ENCODE measurements around the gene SPRED1. TPM values are rescaled to one million over a fixed set of nuclear protein-coding genes. Genes with fewer than 3 reads are reported as not detected.

The SPRED1 gene
- total and polyA plus RNA-seq, 2 experiments from 2014 or later = 11.4 to 44.0 TPM

GRCh38 chr15:38215707-38216106 is 36.9 kb upstream of the SPRED1 start (continued):
- no peak for TF ChIP-seq REST (IDR thresholded peaks at IDR 0.05; ENCODE audit: unreplicated experiment)
- TF ChIP-seq ZNF462 (CRISPR knock-in tag; IDR thresholded peaks at IDR 0.05) = no peak
- no peak for TF ChIP-seq ZNF331 (CRISPR knock-in tag; IDR thresholded peaks at IDR 0.05; ENCODE audit: low read depth)
- no peak for TF ChIP-seq STAT1 (IDR thresholded peaks at IDR 0.05; ENCODE audit: unreplicated experiment)
- TF ChIP-seq EZH2 (IDR thresholded peaks at IDR 0.05; ENCODE audit: low read depth, unreplicated experiment) = no peak

GRCh38 chr15:38216763-38217162 is 35.9 kb upstream of the SPRED1 start:
- no peak overlapping the region for H2AFZ ChIP-seq
- peaks cover 12% of the 10 kb centered on the region for H3K4me1 Mint-ChIP-seq
- TF ChIP-seq ZNF331 (CRISPR knock-in tag; IDR thresholded peaks at IDR 0.05; ENCODE audit: low read depth) (no peak), CREB1 (CRISPR knock-in tag; IDR thresholded peaks at IDR 0.05; ENCODE audit: low read depth) (no peak), POLR2AphosphoS5 (IDR thresholded peaks at IDR 0.05; ENCODE audit: low read depth) (no peak), REST (IDR thresholded peaks at IDR 0.05; ENCODE audit: unreplicated experiment) (no peak), STAT1 (IDR thresholded peaks at IDR 0.05; ENCODE audit: unreplicated experiment) (no peak)
- TF ChIP-seq, protein P1, sequence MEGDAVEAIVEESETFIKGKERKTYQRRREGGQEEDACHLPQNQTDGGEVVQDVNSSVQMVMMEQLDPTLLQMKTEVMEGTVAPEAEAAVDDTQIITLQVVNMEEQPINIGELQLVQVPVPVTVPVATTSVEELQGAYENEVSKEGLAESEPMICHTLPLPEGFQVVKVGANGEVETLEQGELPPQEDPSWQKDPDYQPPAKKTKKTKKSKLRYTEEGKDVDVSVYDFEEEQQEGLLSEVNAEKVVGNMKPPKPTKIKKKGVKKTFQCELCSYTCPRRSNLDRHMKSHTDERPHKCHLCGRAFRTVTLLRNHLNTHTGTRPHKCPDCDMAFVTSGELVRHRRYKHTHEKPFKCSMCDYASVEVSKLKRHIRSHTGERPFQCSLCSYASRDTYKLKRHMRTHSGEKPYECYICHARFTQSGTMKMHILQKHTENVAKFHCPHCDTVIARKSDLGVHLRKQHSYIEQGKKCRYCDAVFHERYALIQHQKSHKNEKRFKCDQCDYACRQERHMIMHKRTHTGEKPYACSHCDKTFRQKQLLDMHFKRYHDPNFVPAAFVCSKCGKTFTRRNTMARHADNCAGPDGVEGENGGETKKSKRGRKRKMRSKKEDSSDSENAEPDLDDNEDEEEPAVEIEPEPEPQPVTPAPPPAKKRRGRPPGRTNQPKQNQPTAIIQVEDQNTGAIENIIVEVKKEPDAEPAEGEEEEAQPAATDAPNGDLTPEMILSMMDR (conservative IDR thresholded peaks at IDR 0.05; ENCODE audit: low read depth in 2 of 2) = no peak
- no peaks in the 10 kb centered on the region for H3K36me3 ChIP-seq (ENCODE audit: insufficient read depth)
- H3K9me3 Mint-ChIP-seq = no peaks in the 10 kb centered on the region
- peaks cover 2% of the 10 kb centered on the region for H3K27me3 Mint-ChIP-seq (ENCODE audit: insufficient read depth, low read depth, poor library complexity)
- no peak overlapping the region for H3K4me3 ChIP-seq
- peaks cover 11% of the 10 kb centered on the region; the same call in 1 of the 2 replicates for H3K4me1 ChIP-seq (ENCODE audit: insufficient read depth)
- DNase-seq (ENCODE audit: low spot score) (no peak), ATAC-seq (no peak)
- no peak overlapping the region for H3K27ac Mint-ChIP-seq
- H3K27ac ChIP-seq (ENCODE audit: low read depth) = no peak overlapping the region
- H4K20me1 ChIP-seq (replicated peaks; ENCODE audit: insufficient read depth) = no peaks in the 10 kb centered on the region
- H3K4me2 ChIP-seq = no peak overlapping the region
- H3K4me3 Mint-ChIP-seq = no peak overlapping the region
- no peaks in the 10 kb centered on the region for H3K27me3 ChIP-seq (ENCODE audit: insufficient read depth)
- no peaks in the 10 kb centered on the region for H3K36me3 Mint-ChIP-seq (ENCODE audit: low read depth)
- H3K79me2 ChIP-seq (replicated peaks; ENCODE audit: insufficient read depth) = no peaks in the 10 kb centered on the region
- H3F3A ChIP-seq (replicated peaks; ENCODE audit: low read depth) = no peaks in the 10 kb centered on the region
- peaks cover 5% of the 10 kb centered on the region; the same call in 1 of the 2 replicates for H3K9me2 ChIP-seq (ENCODE audit: insufficient read depth)

Data from GM23338 (cell line).